HUES6 (cell line): Measurements from ENCODE around the gene PYCR2.
"Not testable (repeated sequence)": the region's sequence is repeated elsewhere in the genome, so short reads cannot be mapped to it uniquely, and the experiment has no call there.

Experiments
- H3K27ac ChIP-seq: 2 replicates; pipeline ENCODE4 v1.7.0; 2013; ENCODE audit warnings: low read depth, mild to moderate bottlenecking, low read length, inconsistent platforms
- H3K27me3 ChIP-seq: 2 replicates; pipeline ENCODE4 v1.6.1; 2013; ENCODE audit warnings: low read length; ENCODE audit not compliant: control insufficient read depth, insufficient read depth
- H3K36me3 ChIP-seq: 2 replicates; pipeline ENCODE4 v1.6.1; 2013; ENCODE audit warnings: low read length; ENCODE audit not compliant: control insufficient read depth, insufficient read depth
- H3K4me1 ChIP-seq: 2 replicates; pipeline ENCODE4 v1.6.1; 2013; ENCODE audit warnings: low read length; ENCODE audit not compliant: control insufficient read depth, insufficient read depth
- H3K4me3 ChIP-seq: 2 replicates; pipeline ENCODE4 v1.5.1; 2013; ENCODE audit warnings: low read depth, low read length
- H3K9ac ChIP-seq: one replicate; pipeline ENCODE4 v1.6.1; 2013; ENCODE audit warnings: mild to moderate bottlenecking, low read length
- H3K9me3 ChIP-seq: 2 replicates; pipeline ENCODE4 v1.6.1; 2013; ENCODE audit warnings: low read depth, low read length; ENCODE audit not compliant: control insufficient read depth, insufficient read depth

The PYCR2 gene

GRCh38 chr1:225933072-225933471 is 9.0 kb upstream of the PYCR2 start:
- no peaks in the 10 kb centered on the region for H3K27me3 ChIP-seq
- peaks cover 3% of the 10 kb centered on the region; the same call in 1 of the 2 replicates for H3K4me1 ChIP-seq
- no peak overlapping the region for H3K4me3 ChIP-seq
- no peaks in the 10 kb centered on the region for H3K36me3 ChIP-seq
- no peaks in the 10 kb centered on the region for H3K9me3 ChIP-seq
- H3K9ac ChIP-seq, result no peak overlapping the region
- no peak overlapping the region for H3K27ac ChIP-seq

DNA sequence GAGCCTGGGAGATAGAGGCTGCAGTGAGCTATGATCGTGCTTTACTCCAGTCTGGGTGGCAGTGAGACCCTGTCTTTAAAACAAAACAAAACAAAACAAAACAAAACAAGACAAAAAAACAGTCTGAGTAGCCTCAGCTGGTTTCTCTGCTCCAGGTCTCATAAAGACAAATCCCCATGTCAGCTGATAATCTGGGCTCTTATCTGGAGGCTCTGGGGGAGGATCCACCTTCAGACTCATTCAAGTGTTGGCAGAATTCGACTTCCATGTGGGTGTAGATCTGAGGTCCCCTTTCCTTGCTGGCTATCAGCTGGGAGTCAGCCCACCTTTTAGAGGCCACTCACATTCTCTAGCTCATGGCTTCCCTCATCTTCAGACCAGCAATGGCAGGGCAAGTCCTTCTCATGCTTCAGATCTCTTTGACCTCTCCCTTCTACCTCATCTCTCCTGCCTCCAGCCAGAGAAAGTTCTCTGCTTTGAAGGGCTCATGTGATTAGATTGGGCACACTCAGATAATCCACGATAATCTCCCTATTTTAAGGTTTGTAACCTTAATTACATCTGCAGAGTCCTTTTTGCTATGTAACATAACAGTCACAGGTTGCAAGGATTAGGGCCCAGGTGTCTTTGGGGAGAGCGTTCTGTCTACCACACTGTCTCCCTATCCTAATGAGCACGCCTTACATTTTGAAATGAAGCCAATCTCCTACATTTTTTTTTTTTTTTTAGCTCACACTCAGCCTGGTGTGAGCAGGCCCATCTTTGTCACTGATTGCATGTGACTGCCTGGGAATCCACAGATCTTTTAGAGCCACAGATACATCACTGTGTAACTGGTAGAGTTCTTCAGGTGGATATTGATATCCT is 7.5 kb upstream of the PYCR2 start:
- Histone ChIP-seq H3K9ac (no peak overlapping the region), H3K27ac (no peak overlapping the region), H3K36me3 (no peaks in the 10 kb centered on the region)

GRCh38 chr1:225930566-225930965 is 6.5 kb upstream of the PYCR2 start:
- H3K36me3 ChIP-seq, result no peaks in the 10 kb centered on the region

More for the DNA sequence above, 7.5 kb upstream of the PYCR2 start:
- peaks cover 3% of the 10 kb centered on the region; the same call in 1 of the 2 replicates for H3K4me1 ChIP-seq
- no peak overlapping the region for H3K4me3 ChIP-seq
- H3K27me3 ChIP-seq, result no peaks in the 10 kb centered on the region
- no peaks in the 10 kb centered on the region for H3K9me3 ChIP-seq

DNA sequence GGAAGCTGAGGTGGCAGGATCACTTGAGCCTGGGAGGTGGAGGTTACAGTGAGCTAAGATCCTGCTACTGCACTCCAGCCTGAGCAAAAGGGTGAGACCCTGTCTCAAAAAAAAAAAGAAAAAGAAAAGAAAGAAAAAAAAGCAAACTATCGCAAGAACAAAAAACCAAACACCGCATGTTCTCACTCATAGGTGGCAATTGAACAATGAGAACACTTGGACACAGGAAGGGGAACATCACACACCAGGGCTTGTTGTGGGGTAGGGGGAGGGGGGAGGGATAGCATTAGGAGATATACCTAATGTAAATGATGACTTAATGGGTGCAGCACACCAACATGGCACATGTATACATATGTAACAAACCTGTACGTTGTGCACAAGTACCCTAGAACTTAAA is 5.4 kb upstream of the PYCR2 start:
- H3K9me3 ChIP-seq, H3K27me3 ChIP-seq, H3K27ac ChIP-seq: not testable (repeated sequence)

More at GRCh38 chr1:225930566-225930965, 6.5 kb upstream of the PYCR2 start:
- Histone ChIP-seq H3K9ac (no peak overlapping the region), H3K27ac (no peak overlapping the region), H3K4me1 (peaks cover 3% of the 10 kb centered on the region; the same call in 1 of the 2 replicates), H3K27me3 (no peaks in the 10 kb centered on the region), H3K9me3 (no peaks in the 10 kb centered on the region), H3K4me3 (no peak overlapping the region)

DNA sequence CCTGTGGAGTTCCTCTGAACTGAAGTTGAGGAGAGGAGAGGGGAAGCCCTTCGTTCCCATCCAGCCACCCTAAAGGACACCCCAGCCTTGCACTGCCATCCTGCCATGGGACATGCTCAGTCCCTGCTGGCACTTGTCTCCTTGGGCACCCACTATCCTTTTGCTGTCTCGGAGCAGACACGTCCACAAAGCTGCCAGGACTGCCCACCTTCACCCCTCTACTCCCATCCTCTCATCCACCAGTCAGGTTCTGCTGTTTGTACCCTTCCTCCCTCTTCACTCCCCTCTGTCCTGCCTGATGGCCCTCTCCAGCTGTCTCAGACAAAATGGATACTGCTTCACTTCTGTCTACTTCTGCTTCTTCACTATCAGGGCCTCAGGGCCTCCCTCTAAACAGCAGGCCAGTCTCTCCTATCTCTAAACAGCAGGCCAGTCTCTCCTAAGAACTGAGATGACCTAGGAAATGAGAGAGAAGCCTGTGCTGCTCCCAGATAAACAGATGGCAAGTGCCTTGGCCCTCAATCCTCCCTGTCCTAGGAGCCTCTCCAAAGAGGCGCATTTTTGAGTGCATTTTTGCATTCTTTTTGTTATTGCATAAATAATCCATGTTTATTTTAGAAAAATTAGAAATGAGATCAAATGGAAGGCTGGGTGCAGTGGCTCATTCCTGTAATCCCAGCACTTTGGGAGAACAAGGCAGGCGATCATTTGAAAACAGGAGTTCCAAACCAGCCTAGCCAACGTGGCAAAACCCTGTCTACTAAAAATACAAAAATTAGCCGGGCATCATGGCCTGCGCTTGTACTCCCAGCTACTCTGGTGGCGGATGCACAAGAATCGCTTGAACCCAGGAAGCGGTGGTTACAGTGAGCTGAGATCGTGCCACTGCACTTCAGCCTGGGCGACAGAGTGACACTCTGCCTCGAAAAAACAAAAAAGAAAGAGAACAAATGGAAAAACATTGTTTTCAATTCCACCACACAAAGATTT is 4.4 kb upstream of the PYCR2 start:
- peaks cover 7% of the 10 kb centered on the region; the same call in 1 of the 2 replicates for H3K4me1 ChIP-seq
- H3K27me3 ChIP-seq, result no peaks in the 10 kb centered on the region
- H3K9ac ChIP-seq, result peak overlapping the region; percentile 13
- H3K36me3 ChIP-seq, result no peaks in the 10 kb centered on the region
- H3K27ac ChIP-seq, result no peak overlapping the region; the same call in 1 of the 2 replicates
- no peak overlapping the region for H3K4me3 ChIP-seq
- H3K9me3 ChIP-seq, result no peaks in the 10 kb centered on the region

More for the DNA sequence above, 5.4 kb upstream of the PYCR2 start:
- H3K9ac ChIP-seq, H3K4me1 ChIP-seq, H3K4me3 ChIP-seq, H3K36me3 ChIP-seq: not testable (repeated sequence)

GRCh38 chr1:225926551-225927113 is 2.6 kb upstream of the PYCR2 start:
- Histone ChIP-seq H3K36me3 (peaks cover 13% of the 10 kb centered on the region), H3K9me3 (no peaks in the 10 kb centered on the region), H3K9ac (no peak overlapping the region), H3K4me1 (peaks cover 11% of the 10 kb centered on the region; the same call in 1 of the 2 replicates), H3K4me3 (no peak overlapping the region), H3K27me3 (no peaks in the 10 kb centered on the region), H3K27ac (no peak overlapping the region)

DNA sequence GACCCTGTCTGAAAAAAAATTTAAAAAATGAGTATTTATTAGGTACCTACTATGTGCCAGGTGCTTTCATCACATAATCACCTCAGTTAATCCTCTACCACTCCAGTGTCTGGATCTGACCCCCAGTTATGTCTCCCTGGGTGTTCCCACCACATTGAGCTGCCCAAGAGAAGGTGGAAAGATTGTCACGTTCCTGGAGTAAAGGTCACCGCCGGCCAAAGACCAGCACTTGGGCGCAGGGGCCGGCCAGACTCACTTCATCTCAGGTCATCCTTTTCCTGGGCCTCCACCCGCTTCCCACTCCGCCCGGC is 714 bp downstream of the PYCR2 start:
- H3K4me1 ChIP-seq, result peaks cover 8% of the 10 kb centered on the region; the same call in 1 of the 2 replicates

DNA sequence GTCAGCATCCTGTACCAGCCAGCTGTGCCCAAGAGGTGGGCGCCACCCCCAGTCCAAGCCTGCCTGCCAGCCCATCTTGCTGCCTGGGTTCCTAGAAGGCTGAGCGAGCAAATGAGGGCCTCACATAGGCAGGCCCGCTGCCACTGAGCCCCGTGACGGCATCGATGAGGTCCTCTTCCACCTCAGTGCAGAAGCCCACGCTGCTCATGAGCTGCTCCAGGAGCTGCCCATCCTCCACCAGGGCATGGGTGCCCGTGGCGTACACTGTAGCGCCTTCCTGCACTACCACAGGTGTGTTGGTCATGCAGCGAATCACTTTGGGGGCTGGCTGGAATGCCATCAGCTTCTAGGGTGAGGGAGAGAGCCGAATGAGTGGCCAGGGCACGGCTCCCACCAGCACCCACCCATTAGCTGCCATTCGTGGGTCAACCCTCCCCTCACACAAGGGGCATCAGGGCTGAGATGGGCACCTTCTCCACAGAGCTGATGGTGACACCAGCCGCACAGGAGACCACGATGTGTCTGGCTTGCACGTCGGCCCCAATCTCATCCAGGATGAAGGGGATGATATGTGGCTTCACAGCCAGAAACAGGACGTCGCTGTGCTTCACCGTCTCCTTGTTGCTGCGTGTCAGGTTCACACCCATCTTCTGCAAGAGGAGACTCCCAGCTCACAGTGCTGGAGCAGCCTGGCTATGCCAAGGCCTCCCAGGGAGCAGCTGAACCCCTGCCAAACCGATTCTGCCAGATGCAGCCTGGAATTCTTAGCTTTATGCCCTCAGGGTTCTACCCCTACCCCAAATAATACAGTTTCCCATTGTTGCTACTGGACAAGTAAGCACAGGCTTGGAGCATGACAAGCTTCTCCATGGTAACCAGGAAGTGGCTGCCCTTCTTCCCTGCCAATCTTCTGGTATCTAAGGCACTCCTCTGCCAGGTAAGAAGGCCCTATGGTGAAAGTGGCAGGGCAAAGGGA is 2.0 kb downstream of the PYCR2 start:
- Histone ChIP-seq H3K27me3 (no peaks in the 10 kb centered on the region), H3K9me3 (no peaks in the 10 kb centered on the region), H3K9ac (no peak overlapping the region), H3K4me3 (no peak overlapping the region), H3K36me3 (peaks cover 45% of the 10 kb centered on the region), H3K4me1 (peaks cover 8% of the 10 kb centered on the region; the same call in 1 of the 2 replicates), H3K27ac (no peak overlapping the region)

More for the DNA sequence above, 714 bp downstream of the PYCR2 start:
- Histone ChIP-seq H3K9me3 (no peaks in the 10 kb centered on the region), H3K9ac (peak overlapping the region; percentile 93), H3K36me3 (peaks cover 37% of the 10 kb centered on the region), H3K27ac (peak overlapping the region; percentile 96; the same call in 1 of the 2 replicates), H3K27me3 (no peaks in the 10 kb centered on the region), H3K4me3 (peak overlapping the region; percentile 79)

DNA sequence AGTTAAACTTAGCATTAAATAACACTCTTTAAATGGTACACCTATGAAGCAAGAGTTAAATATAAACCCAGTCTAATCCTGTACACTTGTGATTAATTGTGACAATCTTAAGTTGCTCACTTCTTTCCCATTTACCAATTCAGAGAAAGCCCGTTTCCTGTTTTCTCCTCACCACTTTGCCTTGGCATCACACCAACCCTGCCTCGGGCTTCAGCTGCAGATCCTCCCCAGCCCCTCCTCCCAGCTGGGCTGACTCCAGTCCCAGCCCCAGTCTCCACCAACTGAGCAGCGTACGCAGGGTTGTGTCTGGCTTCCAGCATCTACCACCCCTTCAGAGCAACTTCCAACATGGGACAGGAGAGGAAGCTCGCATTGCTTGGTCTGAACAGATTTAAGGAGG is 4.1 kb downstream of the PYCR2 start:
- H3K4me3 ChIP-seq, result no peak overlapping the region
- H3K9ac ChIP-seq, result no peak overlapping the region
- H3K4me1 ChIP-seq, result peaks cover 8% of the 10 kb centered on the region; the same call in 1 of the 2 replicates
- peaks cover 45% of the 10 kb centered on the region for H3K36me3 ChIP-seq
- H3K27ac ChIP-seq, result no peak overlapping the region
- no peaks in the 10 kb centered on the region for H3K9me3 ChIP-seq
- H3K27me3 ChIP-seq, result no peaks in the 10 kb centered on the region

- no peaks in the 10 kb centered on the region for H3K9me3 ChIP-seq
- H3K27ac ChIP-seq, result no peak overlapping the region
- peaks cover 45% of the 10 kb centered on the region for H3K36me3 ChIP-seq
- 0 out of 2 replicates have a peak, but pooled peaks cover 1% of the 10 kb centered on the region for H3K4me1 ChIP-seq
- no peaks in the 10 kb centered on the region for H3K27me3 ChIP-seq
- no peak overlapping the region for H3K9ac ChIP-seq
- no peak overlapping the region for H3K4me3 ChIP-seq
These were observed 5.8 kb downstream of the PYCR2 start for GRCh38 chr1:225918280-225918679.
